Stimulated activated memory B cell treated with anti-CD40 and anti-IgM and Interleukin-4, amounts not matched to agents 10 μg/mL and 1 μg/mL and 100 μg/mL, for 72 hours (primary cell): ENCODE data around the gene AKT2.

Experiments used
- ATAC-seq: fragments of 150-1000 bp; cut with Tn5 transposase; 2 replicates; pipeline ENCODE4 v1.10.0; 2021
- H3K27ac Mint-ChIP-seq: one replicate; pipeline ENCODE4 v1.8.0; 2022; ENCODE audit warnings: mild to moderate bottlenecking, mixed read lengths
- H3K27me3 Mint-ChIP-seq: one replicate; pipeline ENCODE4 v1.8.0; 2022; ENCODE audit warnings: mixed read lengths
- H3K36me3 Mint-ChIP-seq: one replicate; pipeline ENCODE4 v1.8.0; 2022; ENCODE audit warnings: mixed read lengths
- H3K4me1 Mint-ChIP-seq: one replicate; pipeline ENCODE4 v1.8.0; 2022; ENCODE audit warnings: mixed read lengths
- H3K4me3 Mint-ChIP-seq: one replicate; pipeline ENCODE4 v1.8.0; 2022; ENCODE audit warnings: mild to moderate bottlenecking, moderate library complexity, mixed read lengths
- H3K9me3 Mint-ChIP-seq: one replicate; pipeline ENCODE4 v1.8.0; 2022; ENCODE audit warnings: mixed read lengths

AKT2 gene

DNA sequence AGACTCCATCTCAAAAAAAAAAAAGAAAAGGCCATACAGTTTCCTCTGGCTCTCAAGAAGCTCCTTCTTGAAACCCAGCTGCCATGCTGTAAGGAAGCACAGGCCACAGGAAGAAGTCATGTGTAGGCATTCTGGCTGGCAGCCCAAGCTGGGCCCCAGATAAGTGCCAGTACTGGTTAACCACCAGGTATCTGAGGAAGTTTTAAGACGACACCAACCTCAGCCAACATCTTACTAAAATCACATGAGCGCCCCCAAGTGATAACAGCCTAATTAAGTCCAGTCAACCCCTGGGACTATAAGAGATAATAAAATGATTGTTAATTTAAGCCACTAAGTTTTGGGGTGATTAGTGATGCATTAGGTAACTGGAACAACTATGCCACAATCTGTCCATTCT lies 27.4 kb upstream of the AKT2 start:
- Mint-ChIP-seq H3K27ac (no peak overlapping the region), H3K36me3 (no peaks in the 10 kb centered on the region)

DNA sequence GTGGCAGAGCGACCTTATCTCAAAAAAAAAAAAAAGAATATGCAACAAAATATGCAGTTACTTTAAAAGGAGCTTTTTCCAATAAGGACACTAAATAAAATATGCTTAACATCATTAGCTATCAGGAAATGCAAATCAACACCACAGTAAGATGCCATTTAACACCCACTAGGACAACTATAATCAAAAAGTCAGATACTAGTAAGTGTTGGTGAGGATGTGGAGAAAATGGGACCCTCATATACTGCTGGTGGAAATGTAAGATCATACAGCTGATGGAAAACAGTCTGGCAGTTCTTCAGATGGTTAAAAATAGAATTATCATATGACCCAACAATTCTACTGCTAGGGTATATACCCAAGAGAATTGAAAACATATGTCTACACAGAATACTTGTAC lies 24.5 kb upstream of the AKT2 start:
- H3K4me1 Mint-ChIP-seq = peaks cover 6% of the 10 kb centered on the region
- no peaks in the 10 kb centered on the region for H3K9me3 Mint-ChIP-seq

More for the DNA sequence above, 27.4 kb upstream of the AKT2 start:
- H3K4me3 Mint-ChIP-seq = no peak overlapping the region
- no peak for ATAC-seq
- H3K9me3 Mint-ChIP-seq = no peaks in the 10 kb centered on the region
- no peaks in the 10 kb centered on the region for H3K4me1 Mint-ChIP-seq
- no peaks in the 10 kb centered on the region for H3K27me3 Mint-ChIP-seq

DNA sequence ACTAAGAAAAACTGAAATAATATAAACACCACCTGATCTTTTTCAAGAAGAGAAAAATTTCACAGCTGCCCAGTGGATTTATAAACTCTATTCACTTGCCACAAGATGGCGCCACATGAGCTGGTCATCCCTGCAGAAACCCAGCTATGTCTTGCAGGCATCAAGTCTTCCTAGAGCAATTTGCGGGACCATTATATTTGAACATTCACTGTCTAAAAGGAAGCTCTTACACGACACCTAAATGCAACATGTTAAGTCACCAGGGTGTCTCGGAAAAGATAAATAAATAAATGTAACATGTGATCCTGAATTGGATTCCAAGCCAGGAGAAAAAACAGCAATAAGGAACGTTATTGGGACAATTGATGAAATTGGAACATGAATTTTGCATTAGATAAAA lies 20.3 kb upstream of the AKT2 start:
- Mint-ChIP-seq H3K4me3 (no peak overlapping the region), H3K27me3 (no peaks in the 10 kb centered on the region), H3K27ac (no peak overlapping the region), H3K36me3 (no peaks in the 10 kb centered on the region), H3K9me3 (no peaks in the 10 kb centered on the region), H3K4me1 (peaks cover 12% of the 10 kb centered on the region)
- peak; percentile 67 for ATAC-seq

More for the DNA sequence above, 24.5 kb upstream of the AKT2 start:
- no peak for ATAC-seq
- Mint-ChIP-seq H3K27me3 (no peaks in the 10 kb centered on the region), H3K27ac (no peak overlapping the region), H3K36me3 (no peaks in the 10 kb centered on the region), H3K4me3 (no peak overlapping the region)

DNA sequence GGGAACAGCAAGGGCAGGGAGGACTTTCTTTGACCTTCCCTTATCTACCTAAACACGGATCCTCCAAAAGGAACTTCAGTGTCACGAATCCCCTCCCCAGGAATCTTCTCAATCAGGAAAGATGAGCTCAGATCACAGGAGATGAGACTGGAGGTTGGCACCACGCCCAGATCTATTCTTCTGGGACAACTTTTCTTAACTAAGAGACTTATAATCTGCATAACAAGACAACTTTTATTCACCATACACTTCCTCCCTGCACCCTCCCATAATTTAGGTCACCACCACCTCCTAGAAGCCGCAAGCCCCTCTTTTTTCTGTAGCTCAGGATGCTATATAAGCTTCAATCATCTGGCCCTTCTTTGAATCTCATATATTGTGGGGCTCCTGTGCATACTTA lies 19.2 kb upstream of the AKT2 start:
- no peaks in the 10 kb centered on the region for H3K36me3 Mint-ChIP-seq
- peaks cover 12% of the 10 kb centered on the region for H3K4me1 Mint-ChIP-seq
- no peak for ATAC-seq
- no peaks in the 10 kb centered on the region for H3K27me3 Mint-ChIP-seq
- no peak overlapping the region for H3K4me3 Mint-ChIP-seq
- peak overlapping the region; percentile 6 for H3K27ac Mint-ChIP-seq
- no peaks in the 10 kb centered on the region for H3K9me3 Mint-ChIP-seq

DNA sequence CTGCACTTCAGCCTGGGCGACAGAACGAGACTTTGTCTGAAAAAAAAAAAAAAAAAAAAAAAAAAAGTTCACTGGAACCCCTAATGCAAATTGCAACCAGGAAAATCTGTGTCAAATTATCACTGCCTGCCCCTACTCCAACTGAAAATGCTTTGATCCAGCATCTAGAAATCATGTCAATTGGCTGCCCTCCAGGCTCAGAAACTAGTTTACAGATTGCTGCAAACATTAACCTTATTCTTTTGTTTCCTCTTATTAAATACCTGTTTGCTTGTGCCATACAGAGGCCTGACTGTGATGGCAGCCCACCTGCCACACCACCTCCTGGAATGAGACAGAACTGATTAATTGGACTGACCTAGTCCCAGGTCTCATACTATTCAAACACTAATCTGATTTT lies 18.6 kb upstream of the AKT2 start:
- no peak overlapping the region for H3K4me3 Mint-ChIP-seq
- peak overlapping the region; percentile 6 for H3K27ac Mint-ChIP-seq
- no peaks in the 10 kb centered on the region for H3K36me3 Mint-ChIP-seq
- H3K4me1 Mint-ChIP-seq = peaks cover 12% of the 10 kb centered on the region
- H3K27me3 Mint-ChIP-seq = no peaks in the 10 kb centered on the region
- ATAC-seq = no peak
- no peaks in the 10 kb centered on the region for H3K9me3 Mint-ChIP-seq

DNA sequence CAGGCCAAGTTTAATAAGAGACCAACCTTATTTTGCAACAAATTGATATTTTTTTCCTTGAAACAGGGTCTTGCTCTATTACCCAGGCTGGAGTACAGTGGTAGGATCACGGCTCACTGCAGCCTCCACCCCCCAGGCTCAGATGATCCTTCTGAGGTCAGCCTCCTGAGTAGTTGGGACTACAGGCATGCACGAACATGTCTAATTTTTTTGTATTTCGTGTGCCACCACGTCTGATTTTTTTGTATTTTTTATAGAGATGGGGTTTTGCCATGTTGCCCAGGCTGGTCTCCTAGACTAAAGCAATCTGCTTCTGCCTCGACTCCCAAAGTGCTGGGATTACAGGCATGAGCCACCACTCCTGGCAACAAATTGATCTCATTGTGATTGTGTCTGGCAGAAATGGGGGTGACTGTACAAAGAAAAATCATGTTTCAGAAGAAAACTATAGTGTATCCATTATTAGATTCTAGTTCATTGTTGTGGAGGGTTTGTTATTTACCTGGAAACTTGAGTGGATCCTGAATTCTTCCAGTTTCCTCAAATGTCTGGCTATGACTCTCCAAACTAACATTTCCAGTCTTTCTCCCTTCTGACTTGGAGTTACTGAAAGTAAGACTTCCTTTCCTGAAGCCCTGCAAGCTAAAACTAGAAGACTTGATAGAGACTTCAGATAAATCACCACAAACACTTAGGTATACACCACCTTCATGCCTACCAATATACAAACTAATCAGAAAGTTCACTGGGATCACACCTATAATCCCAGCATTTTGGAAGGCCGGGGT lies 17.3 kb upstream of the AKT2 start:
- no peak for ATAC-seq
- Mint-ChIP-seq H3K4me3 (no peak overlapping the region), H3K27ac (no peak overlapping the region), H3K27me3 (no peaks in the 10 kb centered on the region), H3K4me1 (peaks cover 12% of the 10 kb centered on the region), H3K9me3 (no peaks in the 10 kb centered on the region), H3K36me3 (no peaks in the 10 kb centered on the region)

DNA sequence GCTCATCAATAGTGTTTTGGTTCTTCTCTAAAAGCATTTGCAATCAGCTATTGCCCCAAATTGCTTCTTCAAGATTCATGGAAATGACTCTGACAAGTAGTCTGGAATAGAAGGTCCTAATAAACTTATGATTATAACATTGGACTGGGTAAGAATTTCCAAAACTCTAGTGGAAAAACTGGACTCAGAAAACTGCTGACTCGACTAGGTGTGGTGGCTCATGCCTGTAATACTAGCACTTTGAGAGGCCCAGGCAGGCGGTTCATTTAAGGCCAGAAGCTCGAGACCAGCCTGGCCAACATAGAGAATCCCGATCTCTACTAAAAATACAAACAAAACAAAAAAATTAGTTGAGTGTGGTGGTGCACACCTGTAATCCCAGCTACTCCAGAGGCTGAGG lies 15.5 kb upstream of the AKT2 start:
- no peak overlapping the region for H3K4me3 Mint-ChIP-seq
- ATAC-seq = no peak
- H3K27ac Mint-ChIP-seq = no peak overlapping the region
- H3K4me1 Mint-ChIP-seq = peaks cover 11% of the 10 kb centered on the region
- no peaks in the 10 kb centered on the region for H3K9me3 Mint-ChIP-seq
- H3K27me3 Mint-ChIP-seq = no peaks in the 10 kb centered on the region
- H3K36me3 Mint-ChIP-seq = no peaks in the 10 kb centered on the region

DNA sequence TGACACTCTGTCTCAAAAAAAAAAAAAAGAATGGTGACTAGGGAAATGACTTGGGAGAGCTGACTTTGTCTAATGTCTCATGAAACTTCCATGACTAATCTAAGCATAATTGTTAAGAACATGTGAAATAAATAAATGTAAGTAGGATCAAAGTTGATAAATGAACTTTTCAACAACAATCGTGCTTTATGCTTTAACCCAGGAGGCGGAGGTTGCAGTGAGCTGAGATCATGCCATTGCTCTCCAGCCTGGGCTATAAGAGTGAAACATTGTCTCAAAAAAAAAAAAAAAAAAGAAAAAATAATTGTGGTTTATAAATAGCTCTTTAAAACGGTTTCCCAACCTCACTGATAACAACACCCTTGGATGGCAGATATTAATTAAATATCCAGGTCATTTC lies 12.9 kb upstream of the AKT2 start:
- Mint-ChIP-seq H3K27ac (no peak overlapping the region), H3K4me1 (no peaks in the 10 kb centered on the region), H3K4me3 (no peak overlapping the region), H3K36me3 (no peaks in the 10 kb centered on the region), H3K27me3 (no peaks in the 10 kb centered on the region), H3K9me3 (no peaks in the 10 kb centered on the region)
- no peak for ATAC-seq

DNA sequence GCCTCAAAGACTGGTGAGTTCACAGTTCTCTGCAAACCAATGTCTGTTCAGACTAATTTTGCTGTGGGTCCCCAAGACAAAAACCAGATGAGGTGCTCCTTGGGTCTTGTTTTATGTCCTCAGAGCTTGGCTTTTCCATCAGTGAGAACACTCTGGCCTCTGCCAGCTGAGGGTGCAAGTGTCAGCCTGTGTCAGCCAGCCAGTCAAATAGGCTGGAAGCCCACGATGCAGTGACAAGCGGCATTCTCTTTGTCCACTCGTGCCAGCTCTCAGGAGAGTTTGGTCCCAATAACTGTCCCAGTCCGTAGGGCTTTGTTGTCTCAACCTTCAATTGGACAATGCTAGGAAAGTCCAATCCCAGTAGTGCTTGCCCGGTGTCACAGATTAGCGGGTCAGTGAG lies 9.4 kb upstream of the AKT2 start:
- Mint-ChIP-seq H3K27ac (no peak overlapping the region), H3K9me3 (no peaks in the 10 kb centered on the region), H3K36me3 (no peaks in the 10 kb centered on the region), H3K27me3 (no peaks in the 10 kb centered on the region), H3K4me3 (no peak overlapping the region), H3K4me1 (no peaks in the 10 kb centered on the region)
- ATAC-seq = no peak

DNA sequence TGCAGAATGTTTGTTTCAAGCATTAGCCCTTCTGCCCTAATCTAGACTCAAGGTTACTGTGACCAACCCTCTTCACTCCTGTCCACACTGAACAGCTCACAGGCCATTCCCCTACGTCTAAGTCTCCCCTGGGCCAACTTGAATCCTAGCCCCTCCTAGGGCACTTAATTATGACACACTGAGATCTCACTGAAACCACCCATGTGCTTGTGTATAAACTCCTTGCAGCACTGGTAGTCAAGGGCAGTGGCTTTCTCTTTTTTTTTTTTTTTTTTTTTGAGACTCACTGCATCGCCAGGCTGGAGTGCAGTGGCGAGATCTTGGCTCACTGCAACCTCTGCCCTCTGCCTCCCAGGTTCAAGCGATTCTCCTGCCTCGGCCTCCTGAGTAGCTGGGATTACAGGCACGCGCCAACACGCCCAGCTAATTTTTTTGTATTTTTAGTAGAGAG lies 1.9 kb upstream of the AKT2 start:
- peak overlapping the region; percentile 53 for H3K4me3 Mint-ChIP-seq
- ATAC-seq = no peak
- H3K9me3 Mint-ChIP-seq = no peaks in the 10 kb centered on the region
- H3K4me1 Mint-ChIP-seq = peaks cover 44% of the 10 kb centered on the region
- H3K36me3 Mint-ChIP-seq = no peaks in the 10 kb centered on the region
- no peaks in the 10 kb centered on the region for H3K27me3 Mint-ChIP-seq
- peak overlapping the region; percentile 96 for H3K27ac Mint-ChIP-seq

DNA sequence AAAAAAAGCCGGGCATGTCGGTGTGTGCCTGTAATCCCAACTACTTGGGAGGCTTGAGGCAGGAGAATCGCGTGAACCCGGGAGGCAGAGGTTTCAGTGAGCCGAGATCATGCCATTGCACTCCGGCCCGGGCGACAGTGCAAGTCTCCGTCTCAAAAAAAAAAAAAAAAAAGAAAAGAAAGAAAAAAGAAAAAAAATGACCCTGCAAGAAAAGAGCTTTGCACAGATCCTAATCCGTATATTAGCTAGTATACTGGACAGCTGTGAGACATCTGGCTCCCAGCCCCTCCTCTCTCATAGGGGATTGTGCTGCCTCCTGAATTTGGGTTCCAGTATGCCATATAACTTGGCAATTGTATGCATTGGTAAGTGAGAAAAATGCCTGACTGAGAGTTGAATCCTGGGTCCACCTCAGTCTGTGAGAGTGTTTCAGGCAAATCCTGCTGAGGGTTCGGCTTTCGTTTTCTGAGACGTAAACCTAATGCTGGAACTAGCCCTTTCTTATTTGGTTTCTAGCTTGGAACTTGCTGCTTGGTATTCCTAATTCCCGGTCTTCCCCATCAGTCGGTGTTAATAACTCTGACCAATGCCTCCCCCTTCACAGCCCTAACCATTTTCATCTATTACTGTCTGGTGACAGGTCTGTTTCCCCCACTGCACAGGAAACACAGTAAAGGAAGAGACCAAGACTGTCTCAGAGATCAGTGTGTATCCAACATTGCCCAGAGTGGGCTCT lies 1.3 kb upstream of the AKT2 start:
- Mint-ChIP-seq H3K9me3 (no peaks in the 10 kb centered on the region), H3K4me1 (peaks cover 50% of the 10 kb centered on the region), H3K36me3 (no peaks in the 10 kb centered on the region), H3K27ac (peak overlapping the region; percentile 96), H3K4me3 (peak overlapping the region; percentile 84), H3K27me3 (no peaks in the 10 kb centered on the region)
- ATAC-seq = no peak

DNA sequence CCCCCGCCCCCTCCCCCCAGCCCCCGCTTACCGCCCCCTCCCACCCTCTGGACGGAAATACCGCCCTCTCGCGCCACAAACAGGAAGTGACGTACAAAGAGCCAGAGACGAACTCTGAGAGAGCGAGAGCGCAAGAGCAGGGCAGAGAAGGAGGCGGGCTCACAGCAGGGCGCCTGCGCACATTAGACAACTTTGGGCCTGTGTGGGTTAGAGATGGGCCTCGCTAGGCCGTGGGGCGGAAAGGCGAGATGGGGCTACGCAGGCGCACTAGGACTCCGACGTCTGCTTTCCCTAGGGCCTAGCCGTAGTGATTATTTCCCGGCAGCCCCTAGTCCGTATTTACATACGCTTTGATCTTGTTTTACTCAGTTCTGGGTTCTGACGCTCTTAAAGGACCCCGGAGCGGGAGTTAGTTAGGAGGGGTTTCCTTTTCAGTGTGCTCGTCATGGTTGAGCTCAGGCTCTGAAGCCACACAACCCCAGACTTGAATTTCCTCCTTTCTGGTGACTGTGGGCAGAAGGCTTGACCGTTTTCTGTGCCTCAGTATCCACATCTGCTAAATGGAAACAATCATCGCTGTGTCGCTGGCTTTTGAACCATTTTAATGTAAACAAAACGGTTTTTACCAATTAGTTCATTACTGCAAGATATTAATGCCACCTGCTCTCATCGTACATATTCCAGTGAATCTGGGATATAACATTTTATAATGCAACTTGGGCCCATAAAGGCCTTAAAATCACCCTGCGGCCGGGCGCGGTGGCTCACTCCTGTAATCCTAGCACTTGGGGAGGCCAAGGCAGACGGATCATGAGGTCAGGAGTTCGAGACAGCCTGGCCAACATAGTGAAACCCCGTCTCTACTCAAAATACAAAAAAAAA lies 449 bp upstream of the AKT2 start:
- Mint-ChIP-seq H3K27me3 (no peaks in the 10 kb centered on the region), H3K9me3 (no peaks in the 10 kb centered on the region), H3K27ac (peak overlapping the region; percentile 96), H3K4me3 (peak overlapping the region; percentile 84), H3K4me1 (peaks cover 57% of the 10 kb centered on the region), H3K36me3 (no peaks in the 10 kb centered on the region)
- ATAC-seq = peak; percentile 94

DNA sequence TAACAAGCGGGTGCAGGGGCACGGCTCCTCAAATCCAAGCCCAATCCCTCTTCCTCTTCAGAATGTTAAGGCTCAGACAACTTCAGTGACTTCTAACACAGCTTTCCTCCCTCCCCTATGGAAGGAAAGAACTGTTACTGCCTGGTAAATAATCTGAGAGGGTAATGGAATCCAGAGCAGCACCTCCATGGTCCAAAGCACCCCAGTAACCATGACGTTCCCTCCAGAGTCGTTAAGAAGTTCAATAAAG lies 969 bp downstream of the AKT2 start:
- peak overlapping the region; percentile 84 for H3K4me3 Mint-ChIP-seq
- ATAC-seq = no peak
- no peaks in the 10 kb centered on the region for H3K9me3 Mint-ChIP-seq
- peak overlapping the region; percentile 96 for H3K27ac Mint-ChIP-seq
- H3K36me3 Mint-ChIP-seq = no peaks in the 10 kb centered on the region
- peaks cover 68% of the 10 kb centered on the region for H3K4me1 Mint-ChIP-seq
- no peaks in the 10 kb centered on the region for H3K27me3 Mint-ChIP-seq

DNA sequence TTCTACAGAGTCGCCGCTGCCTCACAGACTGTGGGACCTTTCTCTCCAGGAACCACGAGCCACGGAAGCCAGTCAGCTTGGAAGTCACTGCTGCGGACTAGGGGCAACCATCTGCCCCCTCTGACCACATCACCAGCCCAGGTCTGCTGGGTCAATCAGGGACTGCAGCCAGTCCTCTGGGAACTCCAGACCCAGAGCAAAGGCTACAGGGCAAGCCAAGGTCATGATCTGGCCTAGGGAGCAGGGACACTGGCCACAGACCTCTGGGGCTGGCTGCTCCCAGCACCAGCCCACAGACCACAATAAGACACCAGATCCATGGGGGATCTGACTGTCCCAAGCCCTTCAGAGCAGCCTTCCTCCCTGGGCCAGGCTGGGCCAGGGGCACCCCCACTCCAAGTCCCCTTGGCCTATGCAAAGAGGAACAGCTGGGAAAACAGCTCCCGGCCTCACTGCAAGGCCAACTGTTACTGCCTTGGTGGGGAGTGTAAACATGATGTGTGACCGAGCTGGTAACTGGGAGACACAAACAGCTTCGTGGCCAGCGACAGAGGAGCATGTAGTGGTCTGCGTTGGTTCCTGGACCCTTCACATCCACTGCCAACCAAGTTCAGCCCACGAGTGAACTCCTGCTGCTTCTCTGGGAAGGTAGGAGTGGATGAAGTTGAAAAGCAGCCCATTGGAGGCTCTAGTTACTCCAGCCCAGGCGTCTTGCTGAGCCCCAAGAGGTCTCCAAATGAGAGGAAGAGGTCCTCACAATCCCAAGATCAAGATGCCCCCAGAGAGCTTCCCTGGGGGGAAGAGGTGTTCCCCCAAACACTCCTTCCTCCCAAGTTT lies 1.5 kb downstream of the AKT2 start:
- ATAC-seq = no peak
- Mint-ChIP-seq H3K4me3 (peak overlapping the region; percentile 84), H3K36me3 (no peaks in the 10 kb centered on the region), H3K27me3 (no peaks in the 10 kb centered on the region), H3K27ac (peak overlapping the region; percentile 96), H3K9me3 (no peaks in the 10 kb centered on the region), H3K4me1 (peaks cover 70% of the 10 kb centered on the region)

DNA sequence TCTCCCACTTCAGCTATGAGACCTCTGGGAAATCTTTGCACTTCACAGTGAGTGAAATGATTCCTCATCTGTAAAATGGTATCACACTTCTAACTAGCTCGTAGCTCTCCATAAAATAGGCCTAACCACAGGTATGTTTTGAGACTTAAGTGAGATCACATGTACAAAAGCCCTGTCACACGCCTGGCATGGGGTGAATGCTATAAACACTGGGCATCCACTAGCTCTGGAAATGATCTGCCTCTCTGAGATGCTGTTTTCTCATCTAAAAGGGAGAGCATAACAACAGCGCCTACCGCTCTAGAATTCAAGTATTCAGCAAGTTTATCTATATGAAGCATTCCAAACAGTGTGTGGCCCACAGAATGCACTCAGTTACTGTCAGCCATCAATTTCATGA lies 2.2 kb downstream of the AKT2 start:
- H3K4me3 Mint-ChIP-seq = peak overlapping the region; percentile 84
- H3K27ac Mint-ChIP-seq = peak overlapping the region; percentile 96
- H3K9me3 Mint-ChIP-seq = no peaks in the 10 kb centered on the region
- no peaks in the 10 kb centered on the region for H3K27me3 Mint-ChIP-seq
- no peak for ATAC-seq
- no peaks in the 10 kb centered on the region for H3K36me3 Mint-ChIP-seq
- H3K4me1 Mint-ChIP-seq = peaks cover 77% of the 10 kb centered on the region
